ENCODE data around the gene GOLGA6L26.
"Not testable (repeated sequence)": the region's sequence is repeated elsewhere in the genome, so short reads cannot be mapped to it uniquely, and the experiment has no call there.

GRCh38 chr15:23334096-23334495 lies at the start of gene GOLGA6L26:
- TF ChIP-seq TP53 (CRISPR knock-in tag; IDR thresholded peaks at IDR 0.05); CHD4 (IDR thresholded peaks at IDR 0.05; ENCODE audit: borderline replicate concordance); ZFP36 (IDR thresholded peaks at IDR 0.05; ENCODE audit: borderline replicate concordance, partially characterized antibody); PBX3 (IDR thresholded peaks at IDR 0.05); BHLHE40 (IDR thresholded peaks at IDR 0.05; ENCODE audit: low read depth, low read length); BCL3 (IDR thresholded peaks at IDR 0.05); MYC (IDR thresholded peaks at IDR 0.05; ENCODE audit: borderline replicate concordance, low read length); POLR2A (IDR thresholded peaks at IDR 0.05; ENCODE audit: low read length); CEBPB (IDR thresholded peaks at IDR 0.05); CBX2 (IDR thresholded peaks at IDR 0.05; ENCODE audit: borderline replicate concordance, low read depth); HEYL (CRISPR knock-in tag; IDR thresholded peaks at IDR 0.05): not testable (repeated sequence)
- TF ChIP-seq, protein P1, sequence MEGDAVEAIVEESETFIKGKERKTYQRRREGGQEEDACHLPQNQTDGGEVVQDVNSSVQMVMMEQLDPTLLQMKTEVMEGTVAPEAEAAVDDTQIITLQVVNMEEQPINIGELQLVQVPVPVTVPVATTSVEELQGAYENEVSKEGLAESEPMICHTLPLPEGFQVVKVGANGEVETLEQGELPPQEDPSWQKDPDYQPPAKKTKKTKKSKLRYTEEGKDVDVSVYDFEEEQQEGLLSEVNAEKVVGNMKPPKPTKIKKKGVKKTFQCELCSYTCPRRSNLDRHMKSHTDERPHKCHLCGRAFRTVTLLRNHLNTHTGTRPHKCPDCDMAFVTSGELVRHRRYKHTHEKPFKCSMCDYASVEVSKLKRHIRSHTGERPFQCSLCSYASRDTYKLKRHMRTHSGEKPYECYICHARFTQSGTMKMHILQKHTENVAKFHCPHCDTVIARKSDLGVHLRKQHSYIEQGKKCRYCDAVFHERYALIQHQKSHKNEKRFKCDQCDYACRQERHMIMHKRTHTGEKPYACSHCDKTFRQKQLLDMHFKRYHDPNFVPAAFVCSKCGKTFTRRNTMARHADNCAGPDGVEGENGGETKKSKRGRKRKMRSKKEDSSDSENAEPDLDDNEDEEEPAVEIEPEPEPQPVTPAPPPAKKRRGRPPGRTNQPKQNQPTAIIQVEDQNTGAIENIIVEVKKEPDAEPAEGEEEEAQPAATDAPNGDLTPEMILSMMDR (IDR thresholded peaks at IDR 0.05) = not testable (repeated sequence)
- TF ChIP-seq, protein P2, sequence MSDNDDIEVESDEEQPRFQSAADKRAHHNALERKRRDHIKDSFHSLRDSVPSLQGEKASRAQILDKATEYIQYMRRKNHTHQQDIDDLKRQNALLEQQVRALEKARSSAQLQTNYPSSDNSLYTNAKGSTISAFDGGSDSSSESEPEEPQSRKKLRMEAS (IDR thresholded peaks at IDR 0.05) = not testable (repeated sequence)

Data from A549 (cell line).